Prostate gland (tissue), 2 donors: Measurements from ENCODE around the gene ITGB4. TPM values are rescaled to one million over a fixed set of nuclear protein-coding genes. Genes with fewer than 3 reads are reported as not detected.

ENCODE experiments used
- DNase-seq: peaks from one replicate; pipeline ENCODE4 v3.0.0-alpha.2; 2019; ENCODE audit warnings: low spot score
- H3K27ac ChIP-seq, 2 donors: fragments of 200-600 bp; sonication (generic); 2 replicates each; pipeline ENCODE4 v1.5.1; 2017 to 2019
- H3K27me3 ChIP-seq: fragments of 200-600 bp; sonication (generic); replicated peaks from 2 replicates; pipeline ENCODE4 v1.5.1; 2019; ENCODE audit not compliant: insufficient read depth
- H3K36me3 ChIP-seq, 2 donors: fragments of 200-600 bp; sonication (generic); 1 replicate in 1 of 2; 2 replicates in 1 of 2; pipeline versions ENCODE4 v1.5.1 to v1.8.1; 2017 to 2019
- H3K4me1 ChIP-seq: fragments of 200-600 bp; sonication (generic); replicated peaks from 2 replicates; pipeline ENCODE4 v1.5.1; 2019
- H3K4me3 ChIP-seq, 2 donors: fragments of 200-600 bp; sonication (generic); 2 replicates each; pipeline ENCODE4 v1.5.1; 2017 to 2019
- H3K9me3 ChIP-seq: fragments of 200-600 bp; sonication (generic); 2 replicates; pipeline ENCODE4 v1.5.1; 2017
- CTCF ChIP-seq, 4 experiments: fragments of 200-600 bp in 2 of 4; fragments of 450-650 bp in 2 of 4; sonication (generic) in 2 of 4; IDR thresholded peaks; 1 replicate in 3 of 4; 2 replicates in 1 of 4; pipeline ENCODE4 v1.5.1; 2016 to 2019; ENCODE audit warnings: antibody characterized with exemption in 4 of 4, mild to moderate bottlenecking in 2 of 4, moderate library complexity in 2 of 4
- POLR2A ChIP-seq: fragments of 450-650 bp; IDR thresholded peaks from one replicate; pipeline ENCODE4 v1.6.1; 2016; ENCODE audit warnings: antibody characterized with exemption, mild to moderate bottlenecking
- POLR2AphosphoS5 ChIP-seq: sonication (generic); formaldehyde crosslinking; IDR thresholded peaks from one replicate; pipeline ENCODE4 v1.6.1; 2017; ENCODE audit warnings: antibody characterized with exemption
- WGBS: methylation state at CpG from one replicate; pipeline ENCODE4 v1.1.5; 2018; 5-methylcytosine and 5-hydroxymethylcytosine counted together
- intact Hi-C: fragments of 100-400 bp; cut with DNase I; formaldehyde crosslinking; loops from one replicate; pipeline ENCODE4 v1.14.2; 2022
- total RNA-seq, 2 donors: library from RNA; depleted of rRNA; stranded (reverse); fragments of >200 nt; gene quantifications; one replicate each; pipeline ENCODE4 v1.1.0, GENCODE V29; 2016

The ITGB4 gene
- total RNA-seq, 2 donors from 2014 or later: 81.0 to 105 TPM

GRCh38 chr17:75779987-75780889, 59.0 kb downstream of the ITGB4 start:
- no peak overlapping the region for H3K4me3 ChIP-seq
- no peak for DNase-seq
- 18% methylated on average over 5 of the region's 5 CpGs for WGBS
- intact Hi-C loops: no loop called here
- peaks cover 6% of the 10 kb centered on the region for H3K4me1 ChIP-seq
- TF ChIP-seq POLR2AphosphoS5 (peak; percentile 89), POLR2A (no peak)
- H3K36me3 ChIP-seq: peaks cover 2 to 12% of the 10 kb centered on the region in 2 donors
- no peaks in the 10 kb centered on the region for H3K9me3 ChIP-seq
- H3K27ac ChIP-seq: peak overlapping the region; percentile 50 to 98
- no peaks in the 10 kb centered on the region for H3K27me3 ChIP-seq

- WGBS: 9% methylated on average over 6 of the region's 6 CpGs
- H3K4me3 ChIP-seq: no peak overlapping the region
- no peaks in the 10 kb centered on the region for H3K9me3 ChIP-seq
- peak overlapping the region; percentile 98 to 99 for H3K27ac ChIP-seq
- H3K27me3 ChIP-seq: no peaks in the 10 kb centered on the region
- TF ChIP-seq POLR2A (peak; percentile 11), CTCF (IDR thresholded peaks at IDR 0.05) (peak; percentile 73 to 96 (median 89)), POLR2AphosphoS5 (peak; percentile 89)
- intact Hi-C loops: no loop called here
- H3K36me3 ChIP-seq: peaks cover 2 to 8% of the 10 kb centered on the region in 2 donors
- peaks cover 15% of the 10 kb centered on the region for H3K4me1 ChIP-seq
- DNase-seq: no peak
Observed at GRCh38 chr17:75783069-75783783, 62.0 kb downstream of the ITGB4 start.

GRCh38 chr17:75783803-75784472, 62.7 kb downstream of the ITGB4 start:
- peaks cover 15% of the 10 kb centered on the region for H3K4me1 ChIP-seq
- no peak for TF ChIP-seq POLR2A
- TF ChIP-seq POLR2AphosphoS5: no peak
- TF ChIP-seq CTCF (IDR thresholded peaks at IDR 0.05): no peak
- no peaks in the 10 kb centered on the region for H3K27me3 ChIP-seq
- no peaks in the 10 kb centered on the region for H3K9me3 ChIP-seq
- 39% methylated on average over 20 of the region's 20 CpGs for WGBS
- intact Hi-C loops: loop anchor here (2.0 kb wide), 1 partner anchor 71 kb away; the partner anchor contains the start of gene WBP2
- peak overlapping the region; percentile 98 to 99 for H3K27ac ChIP-seq
- peaks cover 0 to under 1% of the 10 kb centered on the region in 2 donors for H3K36me3 ChIP-seq
- DNase-seq: no peak
- peak overlapping the region; percentile 57 to 66 for H3K4me3 ChIP-seq

- H3K27ac ChIP-seq: peak within 1 kb of the TSS; percentile 98 to 99
- H3K27me3 ChIP-seq: no peaks in the 10 kb centered on the region
- peak within 1 kb of the TSS; percentile 57 to 66 for H3K4me3 ChIP-seq
- H3K9me3 ChIP-seq: no peaks in the 10 kb centered on the region
- intact Hi-C loops: loop anchor here (2.0 to 5.0 kb wide), 3 partner anchors 70 to 113 kb away; partner anchors contain the start of genes TRIM47, TRIM65 and WBP2
- TF ChIP-seq POLR2AphosphoS5 (peak; percentile 95), CTCF (IDR thresholded peaks at IDR 0.05) (peak in 2 of 4 experiments; percentile 15 to 58), POLR2A (peak; percentile 65)
- DNase-seq: peak; percentile 98
- no peaks in the 10 kb centered on the region for H3K36me3 ChIP-seq
- WGBS: under 1% methylated on average over 37 of the region's 45 CpGs
- peaks cover 15% of the 10 kb centered on the region for H3K4me1 ChIP-seq
Observed at GRCh38 chr17:75784473-75785015, 63.3 kb downstream of the ITGB4 start, which contains the start of gene UNK. Gene UNK, plus strand, starts transcription at chr17:75784806. Its CDS starts 75 bp downstream, at chr17:75784881.
